Karpas-422 (cell line): Measurements from ENCODE around the gene SLC22A12. TPM values are rescaled to one million over a fixed set of nuclear protein-coding genes. Genes with fewer than 3 reads are reported as not detected.

ENCODE experiments used
- DNase-seq: peaks from one replicate; pipeline ENCODE4 v3.0.0-alpha.2; 2015
- H2AFZ ChIP-seq: fragments of 200-600 bp; sonication (generic); 2 replicates; pipeline ENCODE4 v1.6.1; 2014; ENCODE audit warnings: antibody characterized with exemption, low read length, mixed read lengths
- H3K27ac ChIP-seq: fragments of 200-600 bp; sonication (generic); 2 replicates; pipeline ENCODE4 v1.5.1; 2014; ENCODE audit warnings: mild to moderate bottlenecking, low read length, moderate library complexity
- H3K27me3 ChIP-seq: fragments of 200-600 bp; sonication (generic); 2 replicates; pipeline ENCODE4 v1.6.1; 2014; ENCODE audit warnings: low read length, mixed read lengths
- H3K36me3 ChIP-seq: fragments of 200-600 bp; sonication (generic); 2 replicates; pipeline ENCODE4 v1.6.1; 2014; ENCODE audit warnings: low read length, mixed read lengths; ENCODE audit not compliant: insufficient read depth
- H3K4me1 ChIP-seq: fragments of 200-600 bp; sonication (generic); 2 replicates; pipeline ENCODE4 v1.6.1; 2014; ENCODE audit warnings: mild to moderate bottlenecking, low read length, mixed read lengths
- H3K4me2 ChIP-seq: fragments of 200-600 bp; sonication (generic); 2 replicates; pipeline ENCODE4 v1.6.1; 2014; ENCODE audit warnings: low read length, low read depth, mild to moderate bottlenecking; ENCODE audit not compliant: poor library complexity, severe bottlenecking
- H3K4me3 ChIP-seq: fragments of 200-600 bp; sonication (generic); 2 replicates; pipeline ENCODE4 v1.5.1; 2014; ENCODE audit warnings: mild to moderate bottlenecking, antibody characterized with exemption, low read length, mixed read lengths
- H3K79me2 ChIP-seq: fragments of 200-600 bp; sonication (generic); 2 replicates; pipeline ENCODE4 v1.6.1; 2014; ENCODE audit warnings: mild to moderate bottlenecking, low read length, mixed read lengths
- H3K9ac ChIP-seq: fragments of 200-600 bp; sonication (generic); 2 replicates; pipeline ENCODE4 v1.6.0; 2014; ENCODE audit warnings: low read length
- H3K9me2 ChIP-seq: fragments of 200-600 bp; sonication (generic), shearing (Covaris generic); replicated peaks from 2 replicates; pipeline ENCODE4 v1.6.0; 2014; ENCODE audit warnings: mild to moderate bottlenecking, low read length, moderate library complexity; ENCODE audit not compliant: insufficient read depth
- H3K9me3 ChIP-seq: fragments of 300-700, 200-600 bp; sonication (generic); 2 replicates; pipeline ENCODE4 v1.6.1; 2014; ENCODE audit warnings: low read length, mixed read lengths
- H4K20me1 ChIP-seq: fragments of 200-600 bp; sonication (generic); 2 replicates; pipeline ENCODE4 v1.6.1; 2014; ENCODE audit warnings: mild to moderate bottlenecking, antibody characterized with exemption, low read length, low read depth; ENCODE audit not compliant: insufficient read depth
- total RNA-seq: library from RNA; depleted of rRNA; stranded (reverse); fragments of >200 nt; shearing (Covaris generic); gene quantifications from 2 replicates; pipeline ENCODE4 v1.2.3, GENCODE V29; 2014; ENCODE audit warnings: low replicate concordance; rRNA removed

The SLC22A12 gene
- total RNA-seq, 1 experiment from 2014 or later, result not detected

DNA sequence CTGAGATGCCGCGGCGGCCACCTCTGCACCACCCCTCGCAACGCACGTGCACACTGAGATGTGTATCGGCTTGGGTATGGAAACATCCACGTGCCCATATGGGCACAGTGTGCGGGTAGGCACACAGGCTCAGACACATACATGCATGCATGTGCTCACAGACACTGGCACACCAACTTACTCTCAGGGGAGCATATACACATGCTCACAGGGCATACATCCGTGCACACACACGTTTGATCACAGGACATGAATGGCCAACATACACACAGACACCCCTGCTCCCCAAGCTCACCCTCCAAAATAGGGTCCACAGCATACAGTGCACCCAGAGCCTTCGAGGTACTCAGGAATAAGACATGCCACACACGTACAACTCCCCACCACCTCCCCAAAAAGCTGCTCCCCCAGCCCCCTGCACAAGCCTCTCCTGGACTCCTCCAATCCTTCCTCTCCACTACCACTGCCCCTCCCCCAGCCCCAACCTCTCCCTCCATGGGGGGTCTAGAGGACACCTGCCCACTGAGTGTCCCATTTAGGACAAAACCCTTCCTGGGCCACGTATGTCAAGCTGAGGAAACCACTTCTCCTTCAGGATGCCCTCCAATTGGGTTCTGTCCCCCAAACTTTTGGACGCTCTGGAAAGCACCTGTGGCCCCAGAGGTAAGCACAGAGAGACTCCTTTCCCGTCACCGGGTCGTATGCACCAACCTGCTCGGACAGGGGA is 53.1 kb downstream of the SLC22A12 start:
- no peak overlapping the region for H3K4me3 ChIP-seq
- no peaks in the 10 kb centered on the region for H3K36me3 ChIP-seq
- no peaks in the 10 kb centered on the region for H3K9me3 ChIP-seq
- no peaks in the 10 kb centered on the region for H3K27me3 ChIP-seq
- H3K4me2 ChIP-seq, result no peak overlapping the region
- no peaks in the 10 kb centered on the region for H4K20me1 ChIP-seq
- H3K27ac ChIP-seq, result no peak overlapping the region
- no peak overlapping the region for H2AFZ ChIP-seq
- H3K4me1 ChIP-seq, result no peaks in the 10 kb centered on the region
- H3K79me2 ChIP-seq, result no peaks in the 10 kb centered on the region
- no peak overlapping the region for H3K9ac ChIP-seq
- no peak for DNase-seq
- H3K9me2 ChIP-seq, result no peaks in the 10 kb centered on the region

DNA sequence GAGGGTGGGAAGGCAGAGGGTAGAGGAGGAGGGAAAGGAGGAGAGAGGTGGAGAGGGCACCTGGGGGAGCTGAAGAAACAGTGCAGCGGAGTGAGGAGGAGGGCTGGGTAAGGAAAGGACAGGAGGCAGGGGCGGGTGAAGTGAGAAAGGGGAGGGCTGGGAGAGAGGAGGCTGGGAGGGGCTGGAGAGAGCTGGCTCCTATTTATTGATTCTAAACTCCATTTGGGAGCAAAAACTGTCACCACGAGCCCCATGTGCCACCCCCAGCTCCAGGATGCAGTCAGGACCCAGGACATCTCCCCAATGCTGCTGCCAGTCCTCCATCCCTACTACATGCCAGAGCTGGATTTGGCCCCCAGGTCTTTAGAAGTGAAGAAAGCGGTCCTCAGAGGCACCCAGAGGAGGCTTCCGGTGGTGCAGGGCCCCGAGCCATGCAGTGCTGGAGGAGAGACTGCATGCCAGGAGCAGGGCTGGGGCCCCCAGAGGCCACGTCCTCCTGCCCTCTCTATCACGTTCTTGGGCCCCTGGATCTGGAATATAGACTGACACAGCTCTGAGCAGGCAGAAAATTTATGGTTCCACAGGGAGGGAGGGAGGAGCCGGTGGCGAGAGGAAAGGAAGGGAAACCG is 53.7 kb downstream of the SLC22A12 start:
- Histone ChIP-seq H3K79me2 (no peaks in the 10 kb centered on the region), H3K9me2 (no peaks in the 10 kb centered on the region), H2AFZ (no peak overlapping the region), H3K27ac (no peak overlapping the region), H3K4me3 (no peak overlapping the region), H3K36me3 (no peaks in the 10 kb centered on the region), H3K4me1 (no peaks in the 10 kb centered on the region), H3K9ac (no peak overlapping the region), H4K20me1 (no peaks in the 10 kb centered on the region), H3K27me3 (no peaks in the 10 kb centered on the region), H3K9me3 (no peaks in the 10 kb centered on the region), H3K4me2 (no peak overlapping the region)
- peak; percentile 68 for DNase-seq

DNA sequence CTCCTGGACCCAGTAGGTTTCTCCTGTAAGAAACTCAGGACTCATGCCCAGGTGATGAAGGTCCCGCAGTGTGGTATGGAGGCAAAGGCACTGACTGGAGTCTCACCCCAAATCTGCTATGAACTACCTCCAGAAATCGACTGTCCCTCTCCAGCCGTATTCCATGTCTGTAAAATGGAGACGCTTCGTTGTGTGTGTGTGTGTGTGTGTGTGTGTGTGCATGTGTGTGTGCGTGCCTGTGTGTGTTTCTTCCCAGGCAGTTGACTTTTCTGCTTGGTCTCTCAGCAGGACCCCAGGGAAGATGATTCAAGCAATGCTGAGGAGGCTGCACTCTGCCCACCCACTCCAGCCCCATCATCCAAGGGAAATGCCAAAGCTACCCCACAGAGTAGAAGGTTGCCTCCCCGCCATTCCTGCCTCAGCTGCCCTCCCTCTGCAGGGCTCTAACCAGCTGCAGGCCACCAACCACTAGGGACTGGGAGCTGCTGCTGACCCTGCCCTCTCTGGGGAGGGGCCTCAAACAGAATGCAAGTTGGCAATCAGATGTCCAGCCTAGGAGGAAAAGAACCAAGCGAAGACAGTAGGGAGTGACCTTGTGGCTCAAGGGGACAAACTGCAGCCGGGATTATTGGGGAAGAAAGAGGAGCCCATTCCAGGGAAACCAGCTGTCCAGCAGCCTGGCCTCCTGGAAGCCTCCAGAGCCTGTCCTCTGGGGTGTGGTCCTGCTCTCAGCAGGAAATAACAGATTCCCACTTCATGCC is 56.2 kb downstream of the SLC22A12 start:
- Histone ChIP-seq H3K9me2 (no peaks in the 10 kb centered on the region), H3K4me3 (no peak overlapping the region), H3K27ac (no peak overlapping the region), H3K27me3 (no peaks in the 10 kb centered on the region), H3K9ac (no peak overlapping the region), H3K4me2 (no peak overlapping the region), H3K36me3 (no peaks in the 10 kb centered on the region), H2AFZ (no peak overlapping the region), H3K4me1 (no peaks in the 10 kb centered on the region), H3K9me3 (no peaks in the 10 kb centered on the region), H3K79me2 (no peaks in the 10 kb centered on the region), H4K20me1 (no peaks in the 10 kb centered on the region)
- no peak for DNase-seq

DNA sequence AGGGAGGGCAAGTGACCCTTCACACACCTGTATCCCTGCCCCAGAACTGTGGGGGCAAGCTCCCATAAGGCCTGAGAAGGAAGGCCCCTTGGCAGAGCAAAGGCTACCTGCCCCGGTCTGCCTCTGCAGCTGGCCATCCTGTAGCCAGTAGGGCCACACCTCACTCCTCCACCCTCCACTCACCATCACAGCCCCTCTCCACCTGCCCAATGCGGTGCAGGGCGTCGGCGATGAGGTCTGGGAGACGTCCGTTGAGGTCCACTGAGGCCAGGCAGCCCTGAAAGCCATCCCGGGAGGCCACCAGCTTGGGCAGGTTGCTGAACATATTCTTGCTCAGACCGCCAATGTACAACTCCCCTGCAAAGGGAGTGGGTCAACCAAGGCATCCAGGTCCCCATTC is 57.5 kb downstream of the SLC22A12 start:
- no peak overlapping the region for H3K4me2 ChIP-seq
- H3K36me3 ChIP-seq, result no peaks in the 10 kb centered on the region
- no peaks in the 10 kb centered on the region for H3K9me2 ChIP-seq
- no peaks in the 10 kb centered on the region for H3K27me3 ChIP-seq
- H2AFZ ChIP-seq, result no peak overlapping the region
- no peak overlapping the region for H3K4me3 ChIP-seq
- H4K20me1 ChIP-seq, result no peaks in the 10 kb centered on the region
- H3K9me3 ChIP-seq, result no peaks in the 10 kb centered on the region
- no peak for DNase-seq
- no peaks in the 10 kb centered on the region for H3K4me1 ChIP-seq
- no peaks in the 10 kb centered on the region for H3K79me2 ChIP-seq
- H3K27ac ChIP-seq, result no peak overlapping the region
- H3K9ac ChIP-seq, result no peak overlapping the region

DNA sequence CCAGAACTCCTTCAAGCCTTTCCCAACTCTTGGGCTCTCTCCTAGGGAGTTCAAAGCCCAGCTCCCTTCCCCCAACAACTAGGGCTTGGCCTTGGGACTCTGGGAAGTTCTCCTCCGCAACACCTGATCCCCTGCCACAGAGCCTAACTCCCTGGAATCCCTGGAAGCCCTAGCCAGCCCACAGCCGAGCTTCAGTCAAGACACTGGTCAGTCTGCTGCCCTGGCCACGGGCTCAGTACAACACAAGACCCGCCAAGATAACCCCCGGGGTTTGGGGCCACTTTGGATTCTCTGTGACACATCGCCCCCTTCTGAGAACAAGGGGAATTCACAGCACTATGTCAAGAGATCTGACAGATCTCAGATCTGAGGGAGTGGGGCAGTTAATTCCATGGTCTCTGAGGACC is 58.3 kb downstream of the SLC22A12 start:
- no peaks in the 10 kb centered on the region for H4K20me1 ChIP-seq
- peak; percentile 74 for DNase-seq

DNA sequence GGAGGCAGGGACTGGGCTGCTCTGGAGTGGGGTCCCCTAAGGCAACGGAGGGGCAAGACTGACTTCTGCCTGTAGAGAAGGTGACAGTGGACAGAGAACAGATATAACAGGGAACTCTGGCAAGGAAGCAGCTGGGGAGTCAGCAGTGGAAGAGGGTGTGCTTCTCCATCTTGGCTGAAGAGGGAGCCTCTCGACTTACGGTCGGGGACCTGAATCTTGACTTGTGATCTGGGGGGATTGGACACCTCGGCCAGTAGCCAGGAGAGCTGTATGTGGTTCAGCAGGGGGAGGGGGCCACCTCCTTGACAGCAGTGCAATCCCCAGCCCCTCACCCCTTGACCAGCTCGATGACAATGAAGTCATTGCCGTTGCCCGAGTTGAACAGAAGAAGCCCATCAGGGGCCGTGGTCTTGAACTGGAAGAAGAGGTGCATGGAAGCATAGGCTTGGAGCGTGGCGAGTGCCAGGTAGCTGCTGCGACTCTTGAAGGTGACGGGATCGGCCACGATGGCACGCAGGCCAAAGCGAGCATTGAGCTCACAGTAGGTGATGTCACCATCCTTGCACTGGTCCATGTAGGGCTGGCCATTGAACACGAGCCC is 60.0 kb downstream of the SLC22A12 start:
- no peaks in the 10 kb centered on the region for H3K9me2 ChIP-seq
- peak; percentile 75 for DNase-seq
- no peak overlapping the region for H3K27ac ChIP-seq
- H3K27me3 ChIP-seq, result no peaks in the 10 kb centered on the region
- H4K20me1 ChIP-seq, result no peaks in the 10 kb centered on the region
- H3K4me3 ChIP-seq, result no peak overlapping the region
- H3K36me3 ChIP-seq, result no peaks in the 10 kb centered on the region
- peaks cover 8% of the 10 kb centered on the region for H3K4me1 ChIP-seq
- no peak overlapping the region for H3K4me2 ChIP-seq
- no peaks in the 10 kb centered on the region for H3K79me2 ChIP-seq
- H3K9ac ChIP-seq, result no peak overlapping the region
- no peak overlapping the region for H2AFZ ChIP-seq
- no peaks in the 10 kb centered on the region for H3K9me3 ChIP-seq

More for the DNA sequence above, 58.3 kb downstream of the SLC22A12 start:
- Histone ChIP-seq H2AFZ (no peak overlapping the region), H3K27ac (no peak overlapping the region), H3K4me2 (no peak overlapping the region), H3K27me3 (no peaks in the 10 kb centered on the region), H3K79me2 (no peaks in the 10 kb centered on the region), H3K4me1 (no peaks in the 10 kb centered on the region), H3K9ac (no peak overlapping the region), H3K36me3 (no peaks in the 10 kb centered on the region), H3K9me3 (no peaks in the 10 kb centered on the region), H3K9me2 (no peaks in the 10 kb centered on the region), H3K4me3 (no peak overlapping the region)

Other genes starting within 250 kb of the SLC22A12 start
- 17.1 and 38.4 TPM in 2 replicates for gene RPS6KA4, start 232.1 kb upstream of the SLC22A12 start, total RNA-seq
- gene SLC22A11, start 35.3 kb upstream of the SLC22A12 start, total RNA-seq, result not detected in 2 replicates
- gene NRXN2, start 132.0 kb downstream of the SLC22A12 start, total RNA-seq, result 0.83 TPM in 1 of 2 replicates, not detected in the other
- gene RASGRP2, start 152.9 kb downstream of the SLC22A12 start, total RNA-seq, result 4.0 and 5.3 TPM in 2 replicates
- 1.3 TPM in 1 of 2 replicates, not detected in the other for gene PYGM, start 168.8 kb downstream of the SLC22A12 start, total RNA-seq
- 156 and 329 TPM in 2 replicates for gene SF1, start 187.3 kb downstream of the SLC22A12 start, total RNA-seq
- 62.0 and 84.2 TPM in 2 replicates for gene MAP4K2, start 212.0 kb downstream of the SLC22A12 start, total RNA-seq
- 27.6 and 28.3 TPM in 2 replicates for gene MEN1, start 219.3 kb downstream of the SLC22A12 start, total RNA-seq